Stimulated activated CD4-positive, alpha-beta T cell treated with anti-CD3 and anti-CD28 coated beads, TNF-alpha, amount 100 ng/mL, for 48 hours (primary cell): ENCODE data around the gene WWP2.

Experiments used
- DNase-seq, 3 donors: peaks; one replicate each; pipeline ENCODE4 v3.0.0-alpha.2; 2020; ENCODE audit warnings: low read depth in 3 of 3

The WWP2 gene

GRCh38 chr16:69889295-69889964 lies 127.3 kb downstream of the WWP2 start:
- DNase-seq, result no peak

- DNase-seq, result no peak
Observed at GRCh38 chr16:69890114-69890891, 128.2 kb downstream of the WWP2 start.

- no peak for DNase-seq
Observed at GRCh38 chr16:69890892-69891282, 128.8 kb downstream of the WWP2 start.

- no peak for DNase-seq
Observed at GRCh38 chr16:69892378-69892777, 130.2 kb downstream of the WWP2 start.

- DNase-seq, result no peak
Observed at GRCh38 chr16:69893106-69893505, 131.0 kb downstream of the WWP2 start.

- no peak for DNase-seq
Observed at GRCh38 chr16:69894676-69895075, 132.5 kb downstream of the WWP2 start.

GRCh38 chr16:69903865-69904415 lies 141.8 kb downstream of the WWP2 start:
- no peak for DNase-seq

- no peak for DNase-seq
Observed at GRCh38 chr16:69904495-69905170, 142.5 kb downstream of the WWP2 start.

- DNase-seq, result no peak
Observed at GRCh38 chr16:69905171-69905555, 143.0 kb downstream of the WWP2 start.

GRCh38 chr16:69906838-69907401 lies 144.8 kb downstream of the WWP2 start:
- DNase-seq, result no peak

GRCh38 chr16:69909043-69909442 lies 146.9 kb downstream of the WWP2 start:
- no peak for DNase-seq

- no peak for DNase-seq
Observed at GRCh38 chr16:69909760-69910159, 147.6 kb downstream of the WWP2 start.

GRCh38 chr16:69910964-69911363 lies 148.8 kb downstream of the WWP2 start:
- DNase-seq, result no peak

- DNase-seq, result no peak
Observed at GRCh38 chr16:69916462-69916861, 154.3 kb downstream of the WWP2 start.

GRCh38 chr16:69917311-69917710 lies 155.2 kb downstream of the WWP2 start:
- DNase-seq, result no peak

GRCh38 chr16:69917739-69918138 lies 155.6 kb downstream of the WWP2 start:
- no peak for DNase-seq

- DNase-seq, result no peak
Observed at GRCh38 chr16:69918241-69918640, 156.1 kb downstream of the WWP2 start.

GRCh38 chr16:69921127-69921526 lies 159.0 kb downstream of the WWP2 start:
- DNase-seq, result no peak

GRCh38 chr16:69922200-69922599 lies 160.1 kb downstream of the WWP2 start:
- no peak for DNase-seq

- DNase-seq, result no peak
Observed at GRCh38 chr16:69924041-69924775, 162.1 kb downstream of the WWP2 start.

GRCh38 chr16:69924777-69925191 lies 162.7 kb downstream of the WWP2 start:
- no peak for DNase-seq

GRCh38 chr16:69925311-69925710 lies 163.2 kb downstream of the WWP2 start:
- DNase-seq, result no peak
